Keratinocyte (primary cell): Measurements from ENCODE around the gene SEPTIN5.

Experiments
- CTCF ChIP-seq, 3 experiments: IDR thresholded peaks in 1 of 3; conservative IDR thresholded peaks in 1 of 3; optimal IDR thresholded peaks in 1 of 3; 2 replicates in 2 of 3; 3 replicates in 1 of 3; pipeline versions ENCODE3 to v1.5.1; 2011; ENCODE audit warnings: low read length in 3 of 3, mild to moderate bottlenecking in 3 of 3, moderate library complexity in 2 of 3, control low read depth in 1 of 3, inconsistent platforms in 1 of 3; ENCODE audit not compliant: insufficient read depth in 2 of 3; ENCODE audit errors: extremely low read depth in 1 of 3
- EZH2 ChIP-seq: IDR thresholded peaks from one replicate; pipeline ENCODE4 v1.6.1; 2012; ENCODE audit warnings: inconsistent platforms, mild to moderate bottlenecking, low read length, moderate library complexity

GRCh38 chr22:19674129-19674928 is 40.0 kb upstream of the SEPTIN5 start:
- TF ChIP-seq CTCF (optimal IDR thresholded peaks at IDR 0.05 in 1 of 3, IDR thresholded peaks at IDR 0.05 in 1 of 3, conservative IDR thresholded peaks at IDR 0.05 in 1 of 3; ENCODE audit: extremely low read depth in 1 of 3, insufficient read depth in 2 of 3, low read length in 3 of 3) (no peak), EZH2 (no peak)
